CD4-positive, alpha-beta T cell (primary cell): ENCODE measurements around the gene RPIA. TPM values are rescaled to one million over a fixed set of nuclear protein-coding genes. Genes with fewer than 3 reads are reported as not detected.
A peak's percentile ranks its signal among the peaks of the same experiment; 100 is the strongest.

Experiments used
- ATAC-seq: fragments of 200-7000 bp; cut with Tn5 transposase; one replicate; pipeline ENCODE4 v1.10.0; 2022; ENCODE audit warnings: mild to moderate bottlenecking; ENCODE audit not compliant: poor library complexity
- CTCF ChIA-PET: fragments of 350-600 bp; sonication (Branson Sonifier 250); formaldehyde crosslinking; loops from one replicate; lab custom pipeline; 2021; ENCODE audit warnings: antibody characterized with exemption, inconsistent platforms; lab: Charles Lee
- POLR2A ChIA-PET: fragments of 350-600 bp; sonication (Branson Sonifier 250); formaldehyde crosslinking; loops from one replicate; lab custom pipeline; 2021; ENCODE audit warnings: antibody characterized with exemption, inconsistent platforms; lab: Charles Lee
- DNase-seq, 14 experiments: peaks; one replicate each; pipeline ENCODE4 v3.0.0-alpha.2; 2013 to 2020; ENCODE audit warnings: mixed read lengths in 2 of 14
- H3K27ac ChIP-seq, 2 donors: one replicate each; pipeline versions ENCODE4 v1.5.1 to v1.7.0; 2013; ENCODE audit warnings: low read length in 2 of 2, low read depth in 1 of 2, mild to moderate bottlenecking in 1 of 2
- H3K27me3 ChIP-seq, 2 experiments: 1 replicate in 1 of 2; 2 replicates in 1 of 2; pipeline versions ENCODE4 v1.6.1 to v1.7.0; 2013; ENCODE audit warnings: low read length in 2 of 2, control low read depth in 1 of 2, mild to moderate bottlenecking in 1 of 2, moderate library complexity in 1 of 2; ENCODE audit not compliant: insufficient read depth in 2 of 2, control insufficient read depth in 1 of 2
- H3K36me3 ChIP-seq: one replicate; pipeline ENCODE4 v1.6.1; 2013; ENCODE audit warnings: low read length, control low read depth; ENCODE audit not compliant: insufficient read depth
- H3K4me1 ChIP-seq: one replicate; pipeline ENCODE4 v1.6.1; 2013; ENCODE audit warnings: low read length, control low read depth; ENCODE audit not compliant: insufficient read depth
- H3K4me3 ChIP-seq: one replicate; pipeline ENCODE4 v1.5.1; 2013; ENCODE audit warnings: mild to moderate bottlenecking, low read length, moderate library complexity
- H3K9me3 ChIP-seq, 2 experiments: 1 replicate in 1 of 2; 2 replicates in 1 of 2; pipeline versions ENCODE4 v1.6.1 to v1.7.0; 2013; ENCODE audit warnings: low read length in 2 of 2, mild to moderate bottlenecking in 2 of 2, control low read depth in 1 of 2, moderate library complexity in 1 of 2; ENCODE audit not compliant: control insufficient read depth in 1 of 2, insufficient read depth in 1 of 2
- H3K27ac Mint-ChIP-seq: one replicate; pipeline ENCODE4 v1.8.0; 2020; ENCODE audit warnings: mixed read lengths
- H3K27me3 Mint-ChIP-seq: one replicate; pipeline ENCODE4 v1.8.0; 2021; ENCODE audit warnings: mixed read lengths
- H3K36me3 Mint-ChIP-seq: one replicate; pipeline ENCODE4 v1.8.0; 2021; ENCODE audit warnings: low read depth, mixed read lengths
- H3K4me1 Mint-ChIP-seq: one replicate; pipeline ENCODE4 v1.8.0; 2021; ENCODE audit warnings: low read depth, mixed read lengths
- H3K4me3 Mint-ChIP-seq: one replicate; pipeline ENCODE4 v1.8.0; 2020; ENCODE audit warnings: mild to moderate bottlenecking, mixed read lengths
- H3K9me3 Mint-ChIP-seq: one replicate; pipeline ENCODE4 v1.8.0; 2020; ENCODE audit warnings: mixed read lengths
- intact Hi-C, 2 experiments: fragments of 100-400 bp; cut with DNase I in 1 of 2; cut with micrococcal nuclease in 1 of 2; formaldehyde crosslinking; loops; one replicate each; pipeline versions ENCODE4 v1.15.1 to v1.9.0; 2023 to 2025; cut with DNase I, micrococcal nuclease
- total RNA-seq, 174 experiments: library from RNA in 2 of 174; stranded (reverse) in 2 of 174; gene quantifications; one replicate each; pipeline ENCODE4 v1.2.3 and lab custom pipeline; 2021 to 2026
- TF ChIP-seq, protein P1 (sequence below): fragments of 200-600 bp; IDR thresholded peaks from one replicate; pipeline ENCODE4 v1.8.0; 2022; ENCODE audit warnings: antibody characterized with exemption, mild to moderate bottlenecking

The RPIA gene
- total RNA-seq, 2 experiments from 2014 or later = 21.6 to 24.7 TPM

DNA sequence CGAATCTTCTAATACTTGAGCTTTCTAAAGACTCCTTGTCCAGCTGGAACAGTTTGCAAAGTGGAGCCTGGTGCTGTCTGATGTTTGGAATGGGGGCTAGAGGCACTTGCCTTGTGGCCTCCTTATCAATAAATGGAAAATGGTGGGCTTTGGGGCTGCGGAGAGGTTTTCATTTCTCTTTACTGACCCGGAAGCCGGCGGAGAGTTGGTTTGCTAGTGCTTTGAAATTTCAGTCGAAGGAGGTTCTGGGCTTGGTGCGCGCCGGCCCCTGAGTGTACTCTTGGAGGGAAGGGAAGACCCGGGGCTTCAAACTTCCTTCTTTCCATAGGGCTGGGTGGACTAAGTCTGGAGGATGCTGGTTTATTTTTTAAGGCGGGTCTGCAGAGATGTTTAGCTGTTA is 714 bp downstream of the RPIA start:
- peak overlapping the region; percentile 77 for H3K4me3 ChIP-seq
- H3K36me3 ChIP-seq = no peaks in the 10 kb centered on the region
- ChIA-PET CTCF (interaction anchor here (0.9 to 2.7 kb wide), 10 partner anchors 9 to 188 kb away, joined by 3 to 23 read pairs (median 4); partner anchors contain the start of gene EIF2AK3), POLR2A (interaction anchor here (0.8 to 4.6 kb wide), 10 partner anchors 10 to 676 kb away, joined by 3 to 55 read pairs (median 5); partner anchors contain the start of genes EIF2AK3 and RNU2-63P)
- Mint-ChIP-seq H3K4me3 (peak overlapping the region; percentile 97), H3K9me3 (no peaks in the 10 kb centered on the region), H3K4me1 (peaks cover 76% of the 10 kb centered on the region), H3K27ac (peak overlapping the region; percentile 97), H3K36me3 (peaks cover 11% of the 10 kb centered on the region), H3K27me3 (no peaks in the 10 kb centered on the region)
- peaks cover 22% of the 10 kb centered on the region for H3K4me1 ChIP-seq
- no peaks in the 10 kb centered on the region for H3K9me3 ChIP-seq
- intact Hi-C loops = loop anchor here in 1 of 2 experiments (10.0 kb wide), 1 partner anchor 63 kb away; no protein-coding TSS in a partner anchor
- TF ChIP-seq, protein P1, sequence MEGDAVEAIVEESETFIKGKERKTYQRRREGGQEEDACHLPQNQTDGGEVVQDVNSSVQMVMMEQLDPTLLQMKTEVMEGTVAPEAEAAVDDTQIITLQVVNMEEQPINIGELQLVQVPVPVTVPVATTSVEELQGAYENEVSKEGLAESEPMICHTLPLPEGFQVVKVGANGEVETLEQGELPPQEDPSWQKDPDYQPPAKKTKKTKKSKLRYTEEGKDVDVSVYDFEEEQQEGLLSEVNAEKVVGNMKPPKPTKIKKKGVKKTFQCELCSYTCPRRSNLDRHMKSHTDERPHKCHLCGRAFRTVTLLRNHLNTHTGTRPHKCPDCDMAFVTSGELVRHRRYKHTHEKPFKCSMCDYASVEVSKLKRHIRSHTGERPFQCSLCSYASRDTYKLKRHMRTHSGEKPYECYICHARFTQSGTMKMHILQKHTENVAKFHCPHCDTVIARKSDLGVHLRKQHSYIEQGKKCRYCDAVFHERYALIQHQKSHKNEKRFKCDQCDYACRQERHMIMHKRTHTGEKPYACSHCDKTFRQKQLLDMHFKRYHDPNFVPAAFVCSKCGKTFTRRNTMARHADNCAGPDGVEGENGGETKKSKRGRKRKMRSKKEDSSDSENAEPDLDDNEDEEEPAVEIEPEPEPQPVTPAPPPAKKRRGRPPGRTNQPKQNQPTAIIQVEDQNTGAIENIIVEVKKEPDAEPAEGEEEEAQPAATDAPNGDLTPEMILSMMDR = no peak
- ATAC-seq = no peak
- H3K27me3 ChIP-seq = no peaks in the 10 kb centered on the region
- H3K27ac ChIP-seq = peak overlapping the region; percentile 36 to 52
- peak in 12 of 14 experiments; percentile 2 to 50 (median 18) for DNase-seq

- DNase-seq = peak in 1 of 14 experiments; percentile 12
- Histone ChIP-seq H3K4me3 (no peak overlapping the region), H3K27ac (no peak overlapping the region), H3K4me1 (peaks cover 26% of the 10 kb centered on the region), H3K27me3 (no peaks in the 10 kb centered on the region), H3K9me3 (no peaks in the 10 kb centered on the region), H3K36me3 (peaks cover 7% of the 10 kb centered on the region)
- TF ChIP-seq, protein P1 = no peak
- intact Hi-C loops = loop anchor here in 1 of 2 experiments (10.0 kb wide), 1 partner anchor 61 kb away; no protein-coding TSS in a partner anchor
- ChIA-PET CTCF (no interaction called here), POLR2A (interaction anchor here (4.6 kb wide), 1 partner anchor 67 kb away, joined by 55 read pairs; the partner anchor contains the start of gene EIF2AK3)
- Mint-ChIP-seq H3K27me3 (no peaks in the 10 kb centered on the region), H3K4me1 (peaks cover 91% of the 10 kb centered on the region), H3K36me3 (peaks cover 23% of the 10 kb centered on the region), H3K9me3 (no peaks in the 10 kb centered on the region), H3K27ac (peak overlapping the region; percentile 97), H3K4me3 (peak overlapping the region; percentile 97)
- no peak for ATAC-seq
Observed at GRCh38 chr2:88693911-88694414, 2.5 kb downstream of the RPIA start.

DNA sequence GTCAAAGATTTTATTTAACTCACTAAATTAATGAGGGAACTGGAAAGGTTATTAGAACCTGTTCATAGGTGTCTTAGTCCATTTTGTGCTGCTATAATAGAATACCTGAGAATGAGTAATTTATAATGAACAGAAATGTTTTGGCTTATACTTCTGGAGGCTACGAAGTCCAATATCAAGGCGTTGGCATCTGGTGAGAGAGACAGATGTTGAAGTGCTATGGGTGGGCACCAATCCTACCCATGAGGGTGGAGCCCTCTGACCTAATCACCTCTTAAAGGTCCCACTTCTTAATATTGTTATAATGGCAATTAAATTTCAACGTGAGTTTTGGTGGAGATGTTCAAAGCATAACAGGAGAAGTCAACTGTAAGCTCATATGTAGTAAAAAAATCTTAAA is 5.1 kb downstream of the RPIA start:
- Histone ChIP-seq H3K4me1 (peaks cover 18% of the 10 kb centered on the region), H3K36me3 (peaks cover 26% of the 10 kb centered on the region), H3K27ac (no peak overlapping the region), H3K27me3 (no peaks in the 10 kb centered on the region), H3K4me3 (no peak overlapping the region), H3K9me3 (no peaks in the 10 kb centered on the region)
- Mint-ChIP-seq H3K27ac (peak overlapping the region; percentile 76), H3K9me3 (no peaks in the 10 kb centered on the region), H3K4me3 (peak overlapping the region; percentile 26), H3K36me3 (peaks cover 40% of the 10 kb centered on the region), H3K27me3 (no peaks in the 10 kb centered on the region), H3K4me1 (peaks cover 67% of the 10 kb centered on the region)
- DNase-seq (no peak), ATAC-seq (no peak)
- TF ChIP-seq, protein P1 = no peak
- intact Hi-C loops = loop anchor here in 1 of 2 experiments (10.0 kb wide), 1 partner anchor 58 kb away; no protein-coding TSS in a partner anchor
- ChIA-PET POLR2A (no interaction called here), CTCF (no interaction called here)
